GM18868 (cell line): ENCODE results near the gene TERC.
"Not testable (repeated sequence)": the region's sequence is repeated elsewhere in the genome, so short reads cannot be mapped to it uniquely, and the experiment has no call there.

Experiments used
- ATAC-seq: cut with Tn5 transposase; IDR thresholded peaks from one replicate; pipeline ENCODE4 v1.9.1; 2021; ENCODE audit warnings: mild to moderate bottlenecking, moderate library complexity; ENCODE audit not compliant: unreplicated experiment

Gene TERC

DNA sequence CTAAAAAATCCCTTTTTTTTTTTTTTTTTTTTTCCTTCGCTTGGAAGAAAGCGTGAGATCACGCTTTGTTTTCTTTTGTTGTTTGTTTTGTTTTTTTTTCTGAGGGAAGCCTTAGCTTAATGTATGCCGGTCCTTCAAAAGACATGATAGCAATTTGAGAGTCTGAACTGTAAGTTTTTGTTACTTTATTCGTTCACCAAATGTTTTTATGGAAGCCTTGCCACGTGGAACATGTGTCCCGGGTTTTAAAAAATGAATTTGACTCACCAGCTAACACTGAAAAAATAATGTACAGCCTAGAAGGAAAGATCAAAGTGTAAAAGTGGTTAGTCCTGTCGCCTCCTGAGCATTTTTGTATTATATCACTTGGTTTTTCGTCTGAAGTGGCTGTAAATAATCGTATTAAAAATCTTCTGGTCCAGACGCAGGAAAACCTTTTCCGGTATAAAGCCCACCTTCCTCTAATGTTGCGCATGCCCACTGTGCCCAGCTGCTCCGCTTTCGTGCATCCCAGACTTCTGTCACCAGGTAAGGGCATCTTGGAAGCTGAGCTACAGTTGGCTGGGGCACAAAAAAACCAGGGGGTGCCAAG lies 7.5 kb upstream of the TERC start:
- peak; percentile 15 for ATAC-seq

DNA sequence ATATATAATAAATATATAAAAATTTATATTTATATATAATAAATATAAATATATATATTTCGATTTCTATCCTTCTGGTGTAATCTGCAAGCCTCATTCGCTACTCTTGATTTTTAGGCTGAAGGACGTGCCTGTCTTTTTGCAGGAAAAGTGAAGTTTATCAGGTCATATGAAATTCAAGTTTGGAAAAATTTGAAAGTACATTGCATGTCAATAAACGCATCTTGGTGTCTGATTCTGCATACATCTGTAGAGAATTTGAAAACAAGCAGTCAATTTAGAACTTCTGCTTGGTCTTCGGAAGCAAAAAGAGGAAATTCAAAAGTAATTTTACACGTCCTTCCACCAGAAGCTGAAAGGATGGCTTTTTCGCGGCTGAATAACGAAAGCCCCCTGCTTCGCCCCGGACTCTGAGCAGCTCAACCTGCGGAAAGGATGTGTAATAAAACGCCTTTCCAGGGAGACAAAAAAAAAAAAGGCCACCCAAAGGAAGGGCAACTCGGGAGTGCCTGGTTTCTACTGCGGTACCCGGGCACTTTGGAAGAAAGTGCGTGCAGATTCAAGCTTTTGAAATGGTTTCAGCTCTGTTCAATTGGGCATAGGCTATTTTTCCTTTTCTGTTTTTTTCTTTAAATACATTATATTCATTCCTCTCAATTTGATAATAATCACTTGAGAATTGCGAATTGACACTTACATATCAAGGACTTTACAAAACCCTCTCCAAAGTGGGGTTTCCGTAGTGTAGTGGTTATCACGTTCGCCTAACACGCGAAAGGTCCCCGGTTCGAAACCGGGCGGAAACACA lies 6.8 kb upstream of the TERC start:
- no peak for ATAC-seq

DNA sequence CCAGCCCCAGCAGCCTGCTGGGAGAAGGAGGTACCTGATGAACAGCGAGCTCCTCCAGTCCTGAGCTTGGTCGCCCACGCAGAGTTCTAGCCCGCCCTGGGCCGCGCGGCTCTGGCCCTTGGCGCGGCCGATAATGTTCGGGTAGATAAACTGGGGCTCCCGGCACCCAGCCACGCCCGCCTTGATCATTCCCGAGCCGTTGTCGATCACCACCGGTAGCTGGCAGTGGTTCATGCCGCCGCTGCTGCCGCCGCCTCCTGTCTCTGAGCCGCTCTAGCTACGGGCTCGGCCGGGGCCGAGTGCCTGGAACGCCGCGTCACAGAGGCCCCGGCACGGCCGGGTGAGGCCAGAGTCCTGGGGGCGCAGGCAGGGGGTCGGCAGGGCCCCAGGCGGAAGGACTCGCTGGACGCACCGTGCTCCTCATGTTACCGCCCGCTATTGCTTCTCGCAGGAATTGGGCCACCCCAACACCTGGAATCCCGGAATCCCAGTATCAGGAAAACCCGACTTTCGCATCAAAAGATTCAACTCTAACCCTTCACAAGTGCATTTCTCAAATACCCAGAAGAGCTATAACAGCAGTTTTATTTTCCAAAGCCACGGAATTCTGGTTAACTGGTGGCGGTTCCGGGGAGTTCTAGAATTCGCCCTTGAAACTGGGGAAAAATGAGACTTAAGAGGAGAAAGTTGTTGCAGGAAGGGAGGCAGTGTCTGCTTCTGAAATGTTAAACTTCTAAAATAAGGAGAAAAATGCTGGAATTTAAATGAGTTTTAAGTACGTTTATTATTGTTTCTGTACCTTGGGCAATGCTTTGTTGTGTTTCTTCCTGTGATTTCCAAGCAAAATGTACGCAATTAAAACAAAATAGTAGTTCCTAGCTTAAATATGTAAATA lies 4.7 kb upstream of the TERC start, which contains the start of gene ACTRT3:
ACTRT3 (minus strand) TSS at position 275 of the 895 bp plus-strand sequence; CDS start at position 234, 41 bp downstream.
- ATAC-seq = peak; percentile 28

DNA sequence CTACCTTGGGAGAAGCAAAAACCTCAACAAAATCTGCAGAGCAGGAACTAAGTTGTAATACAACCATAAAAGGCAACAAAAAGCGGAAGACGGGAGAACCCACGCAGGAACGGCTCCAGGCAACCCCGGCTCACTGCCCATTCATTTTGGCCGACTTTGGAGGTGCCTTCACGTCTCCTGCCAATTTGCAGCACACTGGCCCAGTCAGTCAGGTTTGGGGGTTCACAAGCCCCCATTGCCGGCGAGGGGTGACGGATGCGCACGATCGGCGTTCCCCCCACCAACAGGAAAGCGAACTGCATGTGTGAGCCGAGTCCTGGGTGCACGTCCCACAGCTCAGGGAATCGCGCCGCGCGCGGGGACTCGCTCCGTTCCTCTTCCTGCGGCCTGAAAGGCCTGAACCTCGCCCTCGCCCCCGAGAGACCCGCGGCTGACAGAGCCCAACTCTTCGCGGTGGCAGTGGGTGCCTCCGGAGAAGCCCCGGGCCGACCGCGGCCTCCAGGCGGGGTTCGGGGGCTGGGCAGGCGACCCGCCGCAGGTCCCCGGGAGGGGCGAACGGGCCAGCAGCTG lies 463 bp downstream of the TERC start:
- peak; percentile 40 for ATAC-seq

DNA sequence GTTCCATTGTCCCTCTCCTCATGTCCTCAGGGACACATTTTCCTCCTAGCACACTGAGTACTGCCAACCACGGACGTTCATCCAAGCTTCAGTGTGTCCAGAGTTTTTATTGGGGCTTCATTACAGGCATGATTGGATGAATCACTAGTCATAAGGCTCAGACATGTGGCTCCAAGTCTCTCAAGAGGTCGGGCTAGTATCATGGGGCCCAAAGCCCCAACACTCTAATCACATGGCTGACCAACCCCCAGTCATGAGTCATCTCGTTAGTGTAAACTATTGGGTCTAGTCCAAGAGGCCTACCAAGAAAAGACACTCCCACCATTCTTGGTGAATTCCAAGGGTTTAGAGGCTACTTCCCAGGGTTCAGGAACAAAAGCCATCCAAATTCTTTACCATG lies 4.4 kb downstream of the TERC start:
- no peak for ATAC-seq

DNA sequence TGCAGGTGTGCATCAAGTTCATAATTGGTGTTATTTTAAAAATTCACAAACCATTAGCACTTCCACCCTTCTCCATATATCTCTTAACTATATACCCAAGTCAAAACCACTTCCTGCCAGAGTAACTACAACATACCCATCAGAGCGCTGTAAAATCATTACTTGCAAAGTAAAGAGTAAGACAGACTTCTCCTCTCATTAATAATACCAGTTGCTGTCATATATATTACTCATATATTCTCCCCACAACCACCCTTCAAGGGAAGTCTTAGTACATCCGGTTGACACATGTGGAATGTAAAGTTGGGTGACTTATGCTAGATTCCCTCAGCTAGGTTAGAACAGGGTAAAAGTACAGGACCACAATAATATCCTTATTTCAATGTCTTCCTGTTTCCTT lies 5.6 kb downstream of the TERC start:
- ATAC-seq = peak; percentile 62

DNA sequence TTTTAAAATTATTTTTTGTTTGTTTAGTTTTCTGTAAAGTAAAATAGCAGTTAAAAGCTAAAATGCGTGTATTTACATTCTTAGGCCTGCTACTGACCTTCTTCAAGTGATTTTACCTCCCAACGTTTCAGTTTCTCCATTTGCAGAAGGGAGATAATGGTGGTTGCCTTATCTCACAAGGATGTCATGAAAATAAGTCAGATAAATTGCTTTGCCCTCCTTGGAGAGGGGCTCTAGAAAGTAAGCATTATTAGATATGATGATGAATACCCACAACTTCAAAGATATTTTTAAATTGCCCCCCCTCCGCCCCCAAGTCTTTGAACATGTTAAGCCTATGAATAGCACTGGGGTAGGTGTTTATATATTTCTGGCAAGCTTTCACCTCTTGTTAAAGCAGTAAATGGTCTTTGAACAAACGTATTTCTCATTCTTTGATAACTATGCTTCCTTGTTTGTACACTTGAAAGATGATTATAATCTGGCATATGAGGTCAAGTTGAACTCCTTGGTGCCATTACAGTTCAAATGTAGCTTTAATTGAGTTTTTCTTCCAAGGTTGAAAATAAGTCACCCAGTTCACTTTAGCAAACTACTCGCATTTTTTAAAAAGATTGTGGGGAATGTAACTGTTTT lies 6.4 kb downstream of the TERC start:
- no peak for ATAC-seq

DNA sequence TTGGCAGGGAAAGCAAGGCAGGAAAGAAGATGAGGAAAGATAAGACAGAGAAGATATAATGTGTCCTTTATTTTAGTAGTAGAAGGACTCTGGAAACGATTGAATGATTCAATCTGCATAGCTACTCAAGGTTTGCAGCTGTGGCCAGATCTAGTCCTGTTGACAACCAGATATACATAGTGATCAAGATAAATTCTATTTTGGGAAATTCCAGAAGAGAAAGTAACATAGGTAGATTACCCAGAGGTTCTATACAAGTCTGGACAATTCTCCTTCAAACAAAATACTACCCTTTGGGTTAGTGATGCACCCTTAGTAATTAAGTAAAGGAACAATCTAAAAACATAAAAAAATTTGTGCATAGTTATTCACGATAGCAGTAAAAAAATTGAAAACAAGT lies 9.4 kb downstream of the TERC start:
- no peak for ATAC-seq

DNA sequence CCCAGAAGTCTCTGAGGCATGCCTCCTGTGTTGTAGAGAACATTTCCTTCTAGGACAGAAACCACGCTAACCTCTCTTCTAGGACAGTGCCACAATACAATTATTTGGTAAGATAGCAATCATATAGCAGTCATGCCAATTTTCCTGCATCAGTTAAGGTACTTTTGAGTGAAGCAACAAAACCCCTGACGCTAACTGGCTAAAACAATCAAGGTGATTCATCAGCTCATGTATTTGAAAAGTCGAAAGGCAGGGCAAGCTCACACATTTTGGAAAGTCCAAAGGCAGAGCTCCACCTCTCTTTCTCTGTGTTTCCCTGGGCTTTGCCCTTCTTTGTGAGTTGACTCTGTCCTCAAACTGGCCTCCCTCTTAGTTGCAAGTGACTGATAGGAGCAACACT lies 10.1 kb downstream of the TERC start:
- ATAC-seq = no peak

DNA sequence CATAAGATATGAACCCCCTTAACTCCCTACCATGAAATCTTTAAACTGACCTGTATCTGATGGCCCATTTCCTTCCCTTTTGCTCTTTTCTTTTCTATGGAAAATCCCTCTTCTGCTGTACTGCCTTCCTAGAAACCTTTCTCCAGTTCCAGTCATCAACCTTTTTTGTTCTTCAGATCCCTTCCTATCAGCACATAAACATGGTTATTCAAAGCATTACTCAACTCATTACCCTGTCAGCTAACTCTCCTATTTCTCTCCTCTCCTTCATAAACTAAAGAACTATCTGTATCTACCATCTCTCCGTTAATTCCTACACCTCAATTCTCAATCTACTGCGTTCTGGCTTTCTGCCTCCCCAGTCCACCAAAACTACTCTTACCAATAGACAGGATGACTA lies 13.0 kb downstream of the TERC start:
- no peak for ATAC-seq

DNA sequence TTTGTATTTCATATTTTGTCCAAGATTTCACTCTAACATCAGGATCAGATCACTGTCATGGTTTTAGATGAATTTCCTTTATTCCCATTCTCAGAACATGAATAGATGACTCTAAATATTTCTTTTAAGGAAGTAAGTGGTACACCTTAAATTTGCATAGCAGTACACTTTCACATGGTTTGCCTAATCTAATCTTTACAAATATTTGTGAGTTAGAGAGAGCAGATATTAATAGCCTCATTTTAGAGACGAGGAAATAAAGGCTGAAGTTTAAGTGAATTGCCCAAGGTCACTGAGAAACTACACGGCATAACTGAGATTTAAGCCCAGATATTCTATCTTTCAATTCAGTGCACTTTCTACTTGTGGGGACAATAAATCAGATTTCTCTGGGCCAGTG lies 14.2 kb downstream of the TERC start:
- peak; percentile 44 for ATAC-seq

DNA sequence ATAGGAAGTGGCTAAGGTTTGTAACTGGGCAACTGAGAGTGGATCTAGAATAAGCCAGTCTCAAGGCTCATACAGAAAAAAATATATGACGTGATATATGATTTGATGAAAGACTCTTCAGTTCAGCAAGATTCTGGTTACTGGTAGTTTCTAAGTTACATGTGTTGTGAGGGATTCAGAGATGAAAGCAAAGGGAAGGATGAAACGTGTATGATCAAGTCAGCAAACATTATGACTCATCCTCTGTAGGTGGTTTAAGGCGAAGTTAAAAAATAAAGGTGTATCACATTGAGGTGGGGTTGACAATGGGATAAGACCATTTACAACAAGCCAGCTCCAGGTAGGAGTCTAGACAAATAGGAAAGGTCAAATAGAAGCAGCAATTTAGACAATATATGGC lies 16.2 kb downstream of the TERC start:
- peak; percentile 63 for ATAC-seq

DNA sequence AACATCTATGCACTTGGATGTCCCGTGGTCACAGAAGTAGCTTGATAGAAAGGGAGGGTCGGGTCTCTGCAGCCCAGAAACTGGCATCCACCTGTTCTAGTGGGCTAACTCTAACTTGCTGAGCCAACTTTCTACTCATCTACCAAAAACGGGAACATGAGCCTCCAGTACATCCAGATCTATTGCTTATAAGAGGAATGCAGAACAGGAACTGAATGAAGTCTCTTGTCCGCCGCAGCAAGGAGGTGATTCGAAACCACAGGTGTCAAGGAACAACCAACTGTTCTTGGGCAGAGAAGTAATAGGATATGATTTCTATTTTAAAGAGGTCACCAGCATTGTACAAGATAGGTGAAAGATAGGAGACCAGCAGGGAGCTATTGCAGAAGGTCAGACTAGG lies 17.9 kb downstream of the TERC start:
- no peak for ATAC-seq

DNA sequence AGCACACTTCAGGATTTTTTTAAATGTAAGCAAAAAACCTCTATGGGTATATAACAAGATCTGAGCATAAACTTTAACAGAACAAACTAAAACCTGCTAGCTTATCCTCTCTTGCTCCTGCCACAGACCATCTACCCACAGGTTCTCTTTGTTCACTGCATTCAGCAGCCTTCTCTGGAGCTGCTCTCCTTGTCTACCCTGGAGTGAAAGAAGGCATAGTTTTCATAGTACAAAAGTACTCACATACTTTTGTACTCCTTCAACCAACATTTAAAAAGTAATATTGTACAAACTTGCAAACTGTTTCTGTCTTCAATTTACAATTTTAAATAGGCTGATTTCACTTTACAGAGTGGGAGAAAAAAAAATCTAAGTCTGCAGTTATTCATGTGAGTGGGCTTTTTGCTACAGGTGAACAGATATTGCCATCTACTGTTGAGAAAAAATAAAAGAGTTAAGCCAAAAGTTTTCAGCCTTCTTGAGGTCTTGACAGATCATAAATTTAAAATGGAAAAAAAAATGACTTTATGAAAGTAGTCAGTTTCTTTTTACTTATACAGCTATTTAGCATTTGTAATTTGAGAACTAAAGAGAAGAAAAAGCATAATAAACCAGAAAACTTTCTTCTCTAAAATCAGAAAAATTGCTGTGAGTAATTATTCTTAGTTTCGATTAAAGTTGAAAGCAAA lies 20.4 kb downstream of the TERC start:
- no peak for ATAC-seq

DNA sequence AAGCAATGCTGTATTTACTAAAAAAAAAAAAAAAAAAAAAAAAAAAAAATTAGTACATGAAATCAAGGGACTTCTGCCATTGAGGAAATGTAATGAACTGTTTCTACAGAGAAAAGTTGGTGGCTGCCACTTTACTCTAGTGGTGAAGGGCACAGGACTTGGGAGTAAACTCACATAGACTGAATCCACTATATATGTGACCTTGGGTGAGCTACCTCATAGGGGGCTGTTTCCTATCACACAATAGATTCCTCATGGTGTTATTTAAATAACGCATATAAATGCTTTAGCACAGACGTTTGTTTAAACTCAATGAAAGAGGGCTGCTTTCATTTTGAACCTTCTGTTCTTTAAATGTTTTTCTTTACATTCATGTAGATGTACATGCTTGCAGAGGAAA lies 25.8 kb downstream of the TERC start:
- ATAC-seq = no peak

DNA sequence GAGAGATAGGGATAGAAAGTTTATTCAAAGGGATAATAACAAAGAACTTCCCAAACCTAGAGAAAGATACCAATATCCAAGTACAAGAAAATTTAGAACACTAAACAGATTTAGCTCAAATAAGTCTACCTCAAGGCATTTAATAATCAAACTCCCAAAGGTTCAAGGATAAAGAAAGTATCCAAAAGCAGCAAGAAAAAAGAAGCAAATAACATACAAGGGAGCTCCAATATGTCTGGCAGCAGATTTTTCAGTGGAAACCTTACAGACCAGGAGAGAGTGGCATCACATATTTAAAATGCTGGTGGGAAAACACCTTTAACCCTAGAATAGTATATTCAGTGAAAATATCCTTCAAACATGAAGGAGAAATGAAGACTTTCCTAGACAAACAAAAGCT lies 33.0 kb downstream of the TERC start:
- ATAC-seq = not testable (repeated sequence)

DNA sequence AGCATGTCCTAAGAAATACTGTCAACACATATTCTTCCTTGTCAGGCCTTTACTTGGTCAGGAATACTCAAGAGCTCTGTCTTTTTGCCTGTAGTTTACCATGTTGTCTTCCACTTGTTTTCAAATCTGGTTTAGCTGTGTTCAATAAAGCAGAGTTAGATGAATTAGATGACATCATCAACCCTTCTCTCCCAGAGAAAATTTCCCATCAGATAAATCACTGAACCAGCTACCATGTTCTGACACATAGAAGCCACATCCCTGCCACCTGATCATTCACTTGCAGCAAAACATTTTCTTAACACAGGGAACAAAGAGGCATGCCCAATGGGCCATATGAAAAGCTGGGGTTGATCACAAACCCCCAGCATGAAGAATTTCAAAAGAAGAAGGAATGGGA lies 42.1 kb downstream of the TERC start:
- no peak for ATAC-seq

DNA sequence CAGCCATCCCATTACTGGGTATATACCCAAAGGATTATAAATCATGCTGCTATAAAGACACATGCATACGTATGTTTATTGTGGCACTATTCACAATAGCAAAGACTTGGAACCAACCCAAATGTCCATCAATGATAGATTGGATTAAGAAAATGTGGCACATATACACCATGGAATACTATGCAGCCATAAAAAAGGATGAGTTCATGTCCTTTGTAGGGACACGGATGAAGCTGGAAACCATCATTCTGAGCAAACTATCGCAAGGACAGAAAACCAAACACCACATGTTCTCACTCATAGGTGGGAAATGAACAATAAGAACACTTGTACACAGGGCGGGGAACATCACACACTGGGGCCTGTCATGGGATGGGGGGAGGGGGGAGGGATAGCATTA lies 46.4 kb downstream of the TERC start:
- ATAC-seq = not testable (repeated sequence)
